SK-N-SH treated with all-trans-retinoic acid at 6 μM for 48 hours (cell line): ENCODE data around the gene POLD4.

Experiments
- BACH2 ChIP-seq: fragments of 250-450 bp; sonication (Bioruptor Pico); IDR thresholded peaks from 2 replicates; pipeline ENCODE4 v1.9.0; 2021; ENCODE audit warnings: mild to moderate bottlenecking, borderline replicate concordance
- ESRRG ChIP-seq: fragments of 250-450 bp; sonication (Bioruptor Pico); IDR thresholded peaks from 2 replicates; pipeline ENCODE4 v1.6.1; 2021; ENCODE audit warnings: mild to moderate bottlenecking
- OSR1 ChIP-seq: fragments of 250-450 bp; sonication (Bioruptor Pico); IDR thresholded peaks from 2 replicates; pipeline ENCODE4 v1.8.0; 2022; ENCODE audit warnings: moderate library complexity, mild to moderate bottlenecking, inconsistent platforms
- PATZ1 ChIP-seq: fragments of 250-450 bp; sonication (Bioruptor Pico); IDR thresholded peaks from 2 replicates; pipeline ENCODE4 v1.8.0; 2020; ENCODE audit warnings: mild to moderate bottlenecking, moderate library complexity, borderline replicate concordance
- POU6F1 ChIP-seq: fragments of 250-450 bp; sonication (Bioruptor Pico); IDR thresholded peaks from 2 replicates; pipeline ENCODE4 v1.8.0; 2021; ENCODE audit warnings: low read depth, mild to moderate bottlenecking, moderate library complexity, borderline replicate concordance
- TCF4 ChIP-seq: fragments of 250-450 bp; sonication (Bioruptor Pico); IDR thresholded peaks from 2 replicates; pipeline ENCODE4 v1.8.0; 2021; ENCODE audit warnings: mild to moderate bottlenecking, moderate library complexity, borderline replicate concordance
- TSHZ2 ChIP-seq: fragments of 250-450 bp; sonication (Bioruptor Pico); IDR thresholded peaks from 2 replicates; pipeline ENCODE4 v1.5.0; 2020; ENCODE audit warnings: mild to moderate bottlenecking, moderate library complexity
- ZC3H10 ChIP-seq: fragments of 250-450 bp; sonication (Bioruptor Pico); IDR thresholded peaks from 2 replicates; pipeline ENCODE4 v1.5.1; 2021; ENCODE audit warnings: mild to moderate bottlenecking, moderate library complexity
- ZFP3 ChIP-seq: fragments of 250-450 bp; sonication (Bioruptor Pico); IDR thresholded peaks from 2 replicates; pipeline ENCODE4 v1.5.0; 2020; ENCODE audit warnings: mild to moderate bottlenecking, moderate library complexity
- ZFP30 ChIP-seq: fragments of 450-650 bp; formaldehyde crosslinking; IDR thresholded peaks from 2 replicates; pipeline ENCODE4 v1.5.0; 2022; ENCODE audit warnings: mild to moderate bottlenecking, moderate library complexity
- ZNF565 ChIP-seq: fragments of 450-650 bp; formaldehyde crosslinking; conservative IDR thresholded peaks from 2 replicates; pipeline ENCODE4 v1.5.0; 2020; ENCODE audit warnings: low read depth, mild to moderate bottlenecking, moderate library complexity
- ZNF70 ChIP-seq: fragments of 450-650 bp; formaldehyde crosslinking; IDR thresholded peaks from 2 replicates; pipeline ENCODE4 v1.5.0; 2020; ENCODE audit warnings: mild to moderate bottlenecking, moderate library complexity
- ZNF8 ChIP-seq: fragments of 450-650 bp; formaldehyde crosslinking; IDR thresholded peaks from 2 replicates; pipeline ENCODE4 v1.5.0; 2020; ENCODE audit warnings: mild to moderate bottlenecking, moderate library complexity

GRCh38 chr11:67316882-67317204 is 36.5 kb downstream of the POLD4 start:
- TF ChIP-seq BACH2 (CRISPR knock-in tag) (no peak), ZNF70 (CRISPR knock-in tag) (no peak), ZNF8 (no peak), OSR1 (CRISPR knock-in tag) (no peak), PATZ1 (CRISPR knock-in tag) (no peak), ZFP3 (no peak), POU6F1 (no peak), ZNF565 (CRISPR knock-in tag) (no peak), ESRRG (CRISPR knock-in tag) (no peak), TCF4 (CRISPR knock-in tag) (no peak), ZC3H10 (CRISPR knock-in tag) (no peak), TSHZ2 (CRISPR knock-in tag) (no peak), ZFP30 (CRISPR knock-in tag) (no peak)
